Endothelial cell (in vitro differentiated cells): ENCODE results near the gene PLBD1. TPM values are rescaled to one million over a fixed set of nuclear protein-coding genes. Genes with fewer than 3 reads are reported as not detected.

Experiments
- DNase-seq: peaks from one replicate; pipeline ENCODE4 v3.0.0; 2021; ENCODE audit warnings: low spot score
- H3K27ac Mint-ChIP-seq: one replicate; pipeline ENCODE4 v1.8.0; 2021; ENCODE audit warnings: mixed read lengths, inconsistent platforms; ENCODE audit not compliant: unreplicated experiment
- H3K27me3 Mint-ChIP-seq: one replicate; pipeline ENCODE4 v1.8.0; 2021; ENCODE audit warnings: mild to moderate bottlenecking, moderate library complexity, mixed read lengths, inconsistent platforms; ENCODE audit not compliant: unreplicated experiment
- H3K36me3 Mint-ChIP-seq: one replicate; pipeline ENCODE4 v1.8.0; 2021; ENCODE audit warnings: mild to moderate bottlenecking, low read depth, mixed read lengths, inconsistent platforms; ENCODE audit not compliant: unreplicated experiment
- H3K4me1 Mint-ChIP-seq: one replicate; pipeline ENCODE4 v1.8.0; 2021; ENCODE audit warnings: mild to moderate bottlenecking, mixed read lengths, inconsistent platforms; ENCODE audit not compliant: unreplicated experiment
- H3K4me3 Mint-ChIP-seq: one replicate; pipeline ENCODE4 v1.8.0; 2021; ENCODE audit warnings: mild to moderate bottlenecking, mixed read lengths, inconsistent platforms; ENCODE audit not compliant: unreplicated experiment
- H3K9me3 Mint-ChIP-seq: one replicate; pipeline ENCODE4 v1.8.0; 2021; ENCODE audit warnings: mixed read lengths, inconsistent platforms; ENCODE audit not compliant: unreplicated experiment
- total RNA-seq: library from RNA; stranded (reverse); fragmentation: NEBNext Ultra II Directional; extraction: Animal tissue kit (Norgen Biotek cat#: 25700); gene quantifications from one replicate; pipeline ENCODE4 v1.2.1, GENCODE V29; 2021; ENCODE audit not compliant: unreplicated experiment
- TF ChIP-seq, protein P1 (sequence below): fragments of 200-600 bp; sonication (generic); IDR thresholded peaks from one replicate; pipeline ENCODE4 v1.5.0; 2021; ENCODE audit warnings: antibody characterized with exemption; ENCODE audit not compliant: unreplicated experiment

The PLBD1 gene
- total RNA-seq, 1 donor from 2014 or later = 21.2 TPM

- no peak overlapping the region for H3K4me3 Mint-ChIP-seq
- TF ChIP-seq, protein P1, sequence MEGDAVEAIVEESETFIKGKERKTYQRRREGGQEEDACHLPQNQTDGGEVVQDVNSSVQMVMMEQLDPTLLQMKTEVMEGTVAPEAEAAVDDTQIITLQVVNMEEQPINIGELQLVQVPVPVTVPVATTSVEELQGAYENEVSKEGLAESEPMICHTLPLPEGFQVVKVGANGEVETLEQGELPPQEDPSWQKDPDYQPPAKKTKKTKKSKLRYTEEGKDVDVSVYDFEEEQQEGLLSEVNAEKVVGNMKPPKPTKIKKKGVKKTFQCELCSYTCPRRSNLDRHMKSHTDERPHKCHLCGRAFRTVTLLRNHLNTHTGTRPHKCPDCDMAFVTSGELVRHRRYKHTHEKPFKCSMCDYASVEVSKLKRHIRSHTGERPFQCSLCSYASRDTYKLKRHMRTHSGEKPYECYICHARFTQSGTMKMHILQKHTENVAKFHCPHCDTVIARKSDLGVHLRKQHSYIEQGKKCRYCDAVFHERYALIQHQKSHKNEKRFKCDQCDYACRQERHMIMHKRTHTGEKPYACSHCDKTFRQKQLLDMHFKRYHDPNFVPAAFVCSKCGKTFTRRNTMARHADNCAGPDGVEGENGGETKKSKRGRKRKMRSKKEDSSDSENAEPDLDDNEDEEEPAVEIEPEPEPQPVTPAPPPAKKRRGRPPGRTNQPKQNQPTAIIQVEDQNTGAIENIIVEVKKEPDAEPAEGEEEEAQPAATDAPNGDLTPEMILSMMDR = no peak
- peaks cover 7% of the 10 kb centered on the region for H3K9me3 Mint-ChIP-seq
- peaks cover 58% of the 10 kb centered on the region for H3K36me3 Mint-ChIP-seq
- DNase-seq = no peak
- H3K27ac Mint-ChIP-seq = no peak overlapping the region
- no peaks in the 10 kb centered on the region for H3K4me1 Mint-ChIP-seq
- H3K27me3 Mint-ChIP-seq = peaks cover 1% of the 10 kb centered on the region
Measured at GRCh38 chr12:14473707-14474287, 93.9 kb downstream of the PLBD1 start.

DNA sequence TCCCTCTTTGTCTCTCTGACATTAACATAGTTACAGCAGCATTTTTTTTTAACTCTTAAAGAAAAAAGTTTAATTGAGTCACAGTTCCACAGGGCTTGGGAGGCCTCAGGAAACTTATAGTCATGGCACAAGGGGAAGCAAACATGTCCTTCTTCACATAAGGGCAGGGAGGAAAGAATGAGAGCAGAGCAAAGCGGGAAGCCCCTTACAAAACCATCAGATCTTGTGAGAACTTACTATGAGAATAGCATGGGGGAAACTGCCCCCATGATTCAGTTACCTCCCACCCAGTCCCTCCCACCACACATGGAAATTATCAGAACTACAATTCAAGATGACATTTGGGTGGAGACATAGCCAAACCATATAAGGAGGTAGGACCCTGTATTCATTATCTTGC, 96.2 kb downstream of the PLBD1 start:
- no peak for DNase-seq
- Mint-ChIP-seq H3K4me3 (peak overlapping the region; percentile 79), H3K27me3 (peaks cover 1% of the 10 kb centered on the region), H3K9me3 (peaks cover 7% of the 10 kb centered on the region), H3K4me1 (no peaks in the 10 kb centered on the region), H3K36me3 (peaks cover 69% of the 10 kb centered on the region), H3K27ac (no peak overlapping the region)
- TF ChIP-seq, protein P1 = no peak

DNA sequence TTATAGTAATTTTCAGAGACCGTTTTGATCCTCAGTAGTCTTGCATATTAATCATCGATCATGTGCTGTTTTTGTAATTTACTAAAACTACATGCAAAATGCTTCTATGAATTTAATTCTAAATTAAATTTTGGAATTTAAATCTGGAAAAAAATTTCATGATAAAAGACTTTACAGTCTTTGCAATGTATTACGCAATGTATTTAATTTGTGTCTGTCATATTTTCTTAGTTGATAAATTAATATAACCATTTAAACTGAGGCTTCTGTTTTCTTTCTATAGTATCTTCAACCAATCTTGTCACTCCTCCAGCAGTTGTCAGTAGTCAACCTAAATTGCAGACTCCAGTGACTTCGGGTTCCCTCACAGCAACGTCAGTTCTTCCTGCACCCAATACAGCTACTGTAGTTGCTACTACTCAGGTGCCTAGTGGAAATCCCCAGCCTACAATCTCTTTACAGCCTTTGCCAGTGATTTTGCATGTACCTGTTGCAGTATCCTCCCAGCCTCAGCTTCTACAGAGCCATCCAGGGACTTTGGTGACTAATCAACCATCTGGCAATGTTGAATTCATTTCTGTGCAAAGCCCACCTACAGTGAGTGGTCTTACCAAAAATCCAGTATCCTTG, 107.4 kb downstream of the PLBD1 start:
- TF ChIP-seq, protein P1 = no peak
- Mint-ChIP-seq H3K27ac (no peak overlapping the region), H3K9me3 (no peaks in the 10 kb centered on the region), H3K27me3 (no peaks in the 10 kb centered on the region), H3K4me3 (no peak overlapping the region), H3K36me3 (peaks cover 16% of the 10 kb centered on the region), H3K4me1 (no peaks in the 10 kb centered on the region)
- DNase-seq = no peak

DNA sequence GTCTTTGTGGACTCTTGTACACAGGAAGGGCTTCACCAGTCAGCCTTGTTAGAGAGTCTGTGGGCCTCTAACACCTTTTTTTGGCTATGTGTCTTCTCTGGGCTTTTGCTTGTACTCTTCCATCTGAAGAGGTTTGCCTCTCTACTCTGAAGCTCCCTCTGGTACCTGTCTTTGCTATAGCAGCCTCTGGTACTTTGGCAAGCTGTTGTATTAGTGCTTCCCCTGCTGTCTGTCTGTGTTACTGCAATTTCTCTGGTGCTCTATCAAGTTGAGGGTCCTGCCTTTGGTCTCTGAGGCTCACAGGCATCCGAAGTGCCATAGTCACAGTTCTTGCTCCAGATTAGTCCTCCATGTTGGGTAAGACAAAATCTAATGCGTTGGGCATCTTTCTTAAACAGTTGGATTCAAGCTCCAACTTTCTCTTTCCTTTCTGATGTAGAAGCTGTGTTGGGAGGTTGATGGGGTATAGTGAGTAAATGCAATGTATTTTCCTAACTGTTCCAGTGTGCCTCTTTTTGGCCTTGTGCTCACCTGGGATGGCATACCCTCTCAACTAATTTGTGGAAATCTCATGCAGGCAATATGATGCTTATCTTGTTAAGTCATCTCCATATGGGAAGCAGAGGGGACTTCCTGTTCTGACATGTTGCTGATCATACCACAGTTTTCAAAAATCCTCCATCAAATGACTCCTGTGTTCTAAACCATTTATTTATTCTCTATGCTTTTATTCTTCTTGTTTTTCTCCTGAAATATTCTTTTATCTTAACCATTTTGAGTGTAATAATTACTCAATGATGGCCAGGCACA, 113.4 kb downstream of the PLBD1 start:
- DNase-seq = peak; percentile 51
- Mint-ChIP-seq H3K4me1 (peaks cover 21% of the 10 kb centered on the region), H3K27me3 (peaks cover 2% of the 10 kb centered on the region), H3K36me3 (peaks cover 23% of the 10 kb centered on the region), H3K9me3 (no peaks in the 10 kb centered on the region), H3K27ac (peak overlapping the region; percentile 21), H3K4me3 (peak overlapping the region; percentile 68)
- TF ChIP-seq, protein P1 = peak; percentile 74

Other genes starting within 250 kb of the PLBD1 start
- 153 TPM for gene ATF7IP, start 202.2 kb downstream of the PLBD1 start, total RNA-seq
- gene GUCY2C, start 128.7 kb upstream of the PLBD1 start, total RNA-seq = 0.36 TPM
- 64.6 TPM for gene WBP11, start 235.6 kb upstream of the PLBD1 start, total RNA-seq
- gene C12orf60, start 235.8 kb upstream of the PLBD1 start, total RNA-seq = 1.8 TPM
- 0.13 TPM for gene SMCO3, start 246.3 kb upstream of the PLBD1 start, total RNA-seq